Measurements from ENCODE around the gene ACTR1B.

DNA sequence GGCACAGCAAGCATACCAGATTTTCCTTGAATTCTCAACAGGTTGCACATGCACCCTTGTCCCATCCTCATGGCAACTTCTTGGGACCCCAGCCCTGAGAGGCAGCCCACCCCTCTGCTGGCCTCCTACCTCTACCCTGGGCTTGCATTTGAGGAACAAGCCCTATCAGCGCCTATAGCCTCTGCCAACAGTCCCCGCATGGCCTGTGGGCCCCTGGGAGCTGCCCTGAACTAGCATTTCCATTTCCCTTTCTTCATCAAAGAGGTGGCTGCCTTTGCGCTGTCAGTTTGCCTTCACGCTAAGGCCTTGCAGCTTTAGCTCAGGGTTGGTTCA lies 44.2 kb upstream of the ACTR1B start:
- TF ChIP-seq, protein P1, sequence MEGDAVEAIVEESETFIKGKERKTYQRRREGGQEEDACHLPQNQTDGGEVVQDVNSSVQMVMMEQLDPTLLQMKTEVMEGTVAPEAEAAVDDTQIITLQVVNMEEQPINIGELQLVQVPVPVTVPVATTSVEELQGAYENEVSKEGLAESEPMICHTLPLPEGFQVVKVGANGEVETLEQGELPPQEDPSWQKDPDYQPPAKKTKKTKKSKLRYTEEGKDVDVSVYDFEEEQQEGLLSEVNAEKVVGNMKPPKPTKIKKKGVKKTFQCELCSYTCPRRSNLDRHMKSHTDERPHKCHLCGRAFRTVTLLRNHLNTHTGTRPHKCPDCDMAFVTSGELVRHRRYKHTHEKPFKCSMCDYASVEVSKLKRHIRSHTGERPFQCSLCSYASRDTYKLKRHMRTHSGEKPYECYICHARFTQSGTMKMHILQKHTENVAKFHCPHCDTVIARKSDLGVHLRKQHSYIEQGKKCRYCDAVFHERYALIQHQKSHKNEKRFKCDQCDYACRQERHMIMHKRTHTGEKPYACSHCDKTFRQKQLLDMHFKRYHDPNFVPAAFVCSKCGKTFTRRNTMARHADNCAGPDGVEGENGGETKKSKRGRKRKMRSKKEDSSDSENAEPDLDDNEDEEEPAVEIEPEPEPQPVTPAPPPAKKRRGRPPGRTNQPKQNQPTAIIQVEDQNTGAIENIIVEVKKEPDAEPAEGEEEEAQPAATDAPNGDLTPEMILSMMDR (conservative IDR thresholded peaks at IDR 0.05; ENCODE audit: low read length): no peak
- no peak for TF ChIP-seq EZH2phosphoT487 (IDR thresholded peaks at IDR 0.05; ENCODE audit: borderline replicate concordance, low read depth, low read length)

Data from OCI-LY7 (cell line).